Adrenal gland (tissue), 12 donors: ENCODE results near the gene LMTK2. TPM values are rescaled to one million over a fixed set of nuclear protein-coding genes. Genes with fewer than 3 reads are reported as not detected.

Source experiments
- DNase-seq, 7 donors: peaks; one replicate each; pipeline ENCODE4 v3.0.0-alpha.2; 2019 to 2020
- H3K27ac ChIP-seq, 5 donors: fragments of 200-600 bp; sonication (generic) in 4 of 5; 1 replicate in 3 of 5; 2 replicates in 2 of 5; pipeline versions ENCODE4 v1.5.1 to v1.8.0; 2016 to 2020; ENCODE audit warnings: mild to moderate bottlenecking in 1 of 5
- H3K27me3 ChIP-seq: fragments of 200-600 bp; 2 replicates; pipeline ENCODE4 v1.8.0; 2021
- H3K36me3 ChIP-seq, 2 donors: fragments of 200-600 bp; replicated peaks in 1 of 2; 1 replicate in 1 of 2; 2 replicates in 1 of 2; pipeline versions ENCODE4 v1.5.1 to v1.8.0; 2018 to 2022
- H3K4me1 ChIP-seq, 2 donors: fragments of 200-600 bp; replicated peaks in 1 of 2; 1 replicate in 1 of 2; 2 replicates in 1 of 2; pipeline versions ENCODE4 v1.5.1 to v1.8.0; 2018 to 2021
- H3K4me3 ChIP-seq, 4 donors: fragments of 200-600 bp; sonication (generic) in 3 of 4; one replicate each; pipeline ENCODE4 v1.5.1; 2016 to 2018
- H3K9me3 ChIP-seq, 3 donors: fragments of 200-600 bp; sonication (generic) in 1 of 3; replicated peaks in 1 of 3; 1 replicate in 2 of 3; 2 replicates in 1 of 3; pipeline versions ENCODE4 v1.5.1 to v1.8.0; 2016 to 2021
- CTCF ChIP-seq, 6 experiments: fragments of 450-650 bp in 4 of 6; fragments of 200-600 bp in 2 of 6; sonication (generic) in 1 of 6; IDR thresholded peaks; 1 replicate in 5 of 6; 2 replicates in 1 of 6; pipeline versions ENCODE4 v1.5.1 to v1.8.0; 2016 to 2021; ENCODE audit warnings: antibody characterized with exemption in 6 of 6, mild to moderate bottlenecking in 2 of 6, moderate library complexity in 1 of 6
- POLR2A ChIP-seq, 2 donors: fragments of 450-650 bp; IDR thresholded peaks; one replicate each; pipeline ENCODE4 v1.6.1; 2017; ENCODE audit warnings: antibody characterized with exemption in 2 of 2, mild to moderate bottlenecking in 2 of 2, moderate library complexity in 1 of 2
- WGBS, 4 donors: extraction: QIAGEN DNeasy Blood & Tissue Kit in 2 of 4; methylation state at CpG; one replicate each; pipeline versions ENCODE4 v1.1.5 to v1.1.7; 2013 to 2017; 5-methylcytosine and 5-hydroxymethylcytosine counted together
- intact Hi-C, 2 donors: fragments of 100-400 bp; cut with DNase I; formaldehyde crosslinking; loops; one replicate each; pipeline versions ENCODE4 v1.14.1 to v1.15.0; 2022 to 2023
- polyA plus RNA-seq, 3 donors: library from polyadenylated mRNA; stranded (reverse); fragments of 200-250 nt in 2 of 3; fragments of 350-450 nt in 1 of 3; fragmentation: Illumina TruSeq in 1 of 3; extraction: RNeasy Lipid Tissue Mini Kit (QIAGEN cat#74804) in 1 of 3; gene quantifications; one replicate each; pipeline ENCODE4 v1.2.3, GENCODE V29; 2013 to 2014
- total RNA-seq, 9 donors: library from RNA; depleted of rRNA in 4 of 9; stranded (reverse); fragments of >200 nt in 4 of 9; fragments of 120-200 nt in 1 of 9; fragmentation: NEBNext Ultra II Directional in 1 of 9; extraction: Animal tissue kit (Norgen Biotek cat#: 25700) in 1 of 9; gene quantifications; one replicate each; pipeline versions ENCODE4 v1.1.0 to v1.2.4, GENCODE V29; 2013 to 2023
- donor health status: healthy with polysubstance abuse.
- donor health status: Bipolar disorder and iron deficiency.
- donor health status: DM: yes; HTN: yes; CAD: no.
- donor health status: DM: no; HTN: no; CAD: no.
- donor health status: DM: no; HTN: no; CAD: no.
- donor health status: DM: yes; HTN: yes; CAD: no.

Gene LMTK2
- total and polyA plus RNA-seq, 12 donors: 3.4 to 36.2 (median 22.4) TPM

- no peaks in the 10 kb centered on the region for H3K27me3 ChIP-seq
- H3K36me3 ChIP-seq: peaks cover 0 to 46% of the 10 kb centered on the region in 2 donors
- no peak overlapping the region for H3K27ac ChIP-seq
- intact Hi-C loops: no loop called here
- H3K4me1 ChIP-seq: peaks cover 0 to under 1% of the 10 kb centered on the region in 2 donors
- WGBS, 4 donors: 96 to 97% (median 97%) methylated on average over 26 to 32 of the region's 32 CpGs
- no peak for TF ChIP-seq POLR2A (IDR thresholded peaks at IDR 0.05)
- no peak for TF ChIP-seq CTCF (IDR thresholded peaks at IDR 0.05)
- H3K9me3 ChIP-seq: no peaks in the 10 kb centered on the region
- no peak for DNase-seq
- no peak overlapping the region for H3K4me3 ChIP-seq
These were observed 85.2 kb downstream of the LMTK2 start for GRCh38 chr7:98191668-98192431.

- WGBS, 4 donors: 88 to 94% (median 92%) methylated on average over 20 to 22 of the region's 22 CpGs
- H3K4me3 ChIP-seq: no peak overlapping the region
- peak in 1 of 7 donors; percentile 44 for DNase-seq
- TF ChIP-seq CTCF (IDR thresholded peaks at IDR 0.05) (no peak), POLR2A (IDR thresholded peaks at IDR 0.05) (no peak)
- H3K9me3 ChIP-seq: no peaks in the 10 kb centered on the region
- H3K27ac ChIP-seq: no peak overlapping the region
- H3K27me3 ChIP-seq: no peaks in the 10 kb centered on the region
- H3K4me1 ChIP-seq: no peaks in the 10 kb centered on the region
- intact Hi-C loops: no loop called here
- H3K36me3 ChIP-seq: peaks cover 0 to 46% of the 10 kb centered on the region in 2 donors
These were observed 86.3 kb downstream of the LMTK2 start for GRCh38 chr7:98192781-98193457.

GRCh38 chr7:98193474-98194180, 87.0 kb downstream of the LMTK2 start:
- no peak for DNase-seq
- H3K4me3 ChIP-seq: no peak overlapping the region
- intact Hi-C loops: no loop called here
- H3K9me3 ChIP-seq: no peaks in the 10 kb centered on the region
- no peaks in the 10 kb centered on the region for H3K4me1 ChIP-seq
- peaks cover 0 to 46% of the 10 kb centered on the region in 2 donors for H3K36me3 ChIP-seq
- no peaks in the 10 kb centered on the region for H3K27me3 ChIP-seq
- TF ChIP-seq POLR2A (IDR thresholded peaks at IDR 0.05) (no peak), CTCF (IDR thresholded peaks at IDR 0.05) (no peak)
- H3K27ac ChIP-seq: no peak overlapping the region
- 94 to 97% (median 96%) methylated on average over 23 to 37 of the region's 37 CpGs for WGBS, 4 donors

- intact Hi-C loops: no loop called here
- WGBS, 4 donors: 95 to 97% (median 97%) methylated on average over 28 of the region's 28 CpGs
- Histone ChIP-seq H3K36me3 (peaks cover 0 to 46% of the 10 kb centered on the region in 2 donors), H3K27me3 (no peaks in the 10 kb centered on the region), H3K27ac (no peak overlapping the region), H3K4me3 (no peak overlapping the region), H3K9me3 (no peaks in the 10 kb centered on the region), H3K4me1 (no peaks in the 10 kb centered on the region)
- no peak for DNase-seq
- no peak for TF ChIP-seq CTCF (IDR thresholded peaks at IDR 0.05)
- TF ChIP-seq POLR2A (IDR thresholded peaks at IDR 0.05): no peak
These were observed 87.5 kb downstream of the LMTK2 start for GRCh38 chr7:98194186-98194585.
